ENCODE data around the gene NAV2.

NAV2 gene

DNA sequence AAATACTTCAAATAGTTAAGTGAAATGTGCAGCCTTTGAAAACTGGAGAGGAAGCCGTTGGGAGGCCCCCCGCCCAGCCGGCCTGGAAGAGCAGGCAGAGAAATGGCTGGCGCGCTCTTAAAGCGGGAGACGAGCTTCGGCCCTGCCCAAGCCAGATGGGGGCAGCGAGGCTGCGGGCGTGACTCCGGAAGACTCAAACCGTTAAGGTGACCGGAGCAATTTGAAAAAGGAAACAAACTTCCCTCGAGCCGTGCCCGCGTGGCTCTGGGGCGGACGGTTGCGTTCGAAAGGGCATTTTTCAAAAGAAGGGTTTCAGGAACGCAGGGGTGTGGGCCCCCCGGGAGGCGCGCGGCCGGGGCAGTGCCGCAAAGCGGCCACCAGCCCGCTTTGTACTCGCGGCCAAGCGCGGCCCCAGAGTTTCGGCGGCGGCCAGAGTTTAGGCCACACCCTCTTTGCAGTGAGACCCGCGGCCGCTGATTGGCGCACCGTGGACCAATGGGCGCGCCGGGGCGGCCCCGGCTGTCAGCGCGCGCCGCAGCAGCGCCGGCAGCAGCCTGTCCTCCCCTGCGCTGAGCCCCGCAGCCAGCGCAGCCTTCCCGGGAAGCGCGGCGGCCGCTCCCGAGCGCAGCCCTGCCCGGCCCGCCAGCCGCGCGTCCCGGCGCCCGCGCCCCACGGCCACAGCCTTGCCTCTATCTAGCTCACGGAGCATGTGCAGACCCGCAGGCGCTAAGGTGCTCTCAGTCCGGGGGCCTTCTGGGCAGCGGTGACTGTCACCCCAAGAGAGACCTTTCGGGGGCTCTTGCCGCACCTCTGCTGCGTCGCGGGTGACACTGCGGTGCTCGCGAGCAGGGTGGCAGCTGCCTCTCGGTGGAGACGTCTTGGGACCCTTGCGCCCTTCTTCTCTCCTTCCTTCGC lies at the start of gene NAV2:
TSS of gene NAV2 (plus strand) at position 557 of the 915 bp plus-strand sequence. CDS start 859 bp downstream, outside the sequence.
- H3K9me3 ChIP-seq (ENCODE audit: control insufficient read depth, insufficient read depth, low read depth, low read length) = no peaks in the 10 kb centered on the region
- H3K4me1 ChIP-seq (ENCODE audit: control insufficient read depth, insufficient read depth, low read length) = peaks cover 18% of the 10 kb centered on the region
- H3K27ac ChIP-seq (ENCODE audit: low read depth, low read length) = peak within 1 kb of the TSS; percentile 69; the same call in 1 of the 2 replicates
- H3K9ac ChIP-seq (ENCODE audit: low read length) = peak within 1 kb of the TSS; percentile 81
- H3K27me3 ChIP-seq (ENCODE audit: control insufficient read depth, insufficient read depth, low read length) = peaks cover 53% of the 10 kb centered on the region
- no peaks in the 10 kb centered on the region for H3K36me3 ChIP-seq (ENCODE audit: control insufficient read depth, insufficient read depth, low read length)
- H3K4me3 ChIP-seq (ENCODE audit: low read depth, low read length) = peak within 1 kb of the TSS; percentile 65

- Histone ChIP-seq H3K9ac (ENCODE audit: low read length) (no peak overlapping the region), H3K9me3 (ENCODE audit: control insufficient read depth, insufficient read depth, low read depth, low read length) (no peaks in the 10 kb centered on the region), H3K27me3 (ENCODE audit: control insufficient read depth, insufficient read depth, low read length) (no peaks in the 10 kb centered on the region), H3K4me3 (ENCODE audit: low read depth, low read length) (no peak overlapping the region), H3K27ac (ENCODE audit: low read depth, low read length) (no peak overlapping the region), H3K4me1 (ENCODE audit: control insufficient read depth, insufficient read depth, low read length) (peaks cover 7% of the 10 kb centered on the region), H3K36me3 (ENCODE audit: control insufficient read depth, insufficient read depth, low read length) (no peaks in the 10 kb centered on the region)
Observed at GRCh38 chr11:19663206-19663605, 49.4 kb upstream of the NAV2 start.

DNA sequence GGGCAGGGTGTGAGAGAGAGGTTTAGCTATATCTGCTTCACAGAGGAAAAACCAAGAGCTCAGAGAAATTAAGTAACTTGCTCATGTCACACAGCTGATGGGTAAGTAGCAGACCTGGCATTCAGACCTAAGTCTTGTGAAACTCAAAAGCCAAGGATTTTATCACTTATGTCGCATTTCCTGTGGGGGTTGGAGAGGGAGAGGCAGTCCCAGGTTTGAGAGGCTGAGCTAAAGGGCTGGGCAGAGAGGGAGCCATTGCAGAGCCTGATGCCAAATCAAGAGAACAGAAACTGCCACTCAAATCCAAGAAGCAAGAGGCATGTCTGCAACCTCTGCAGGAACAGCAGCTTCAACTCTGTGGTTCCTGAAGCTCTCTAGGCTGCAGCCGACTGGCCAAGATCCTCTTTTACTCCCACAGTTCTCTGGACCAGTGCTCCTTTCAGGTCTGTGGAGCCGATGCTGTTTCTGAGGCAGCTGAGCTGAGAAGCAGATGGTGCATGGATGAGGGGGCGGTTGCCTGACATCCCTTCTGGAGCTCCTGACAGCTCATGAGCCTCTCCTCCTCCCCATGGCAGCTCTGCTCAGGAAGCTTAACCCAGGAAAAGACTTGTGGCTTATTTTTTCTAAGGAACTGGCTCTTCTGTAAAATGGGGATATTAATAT lies 47.6 kb upstream of the NAV2 start:
- no peaks in the 10 kb centered on the region for H3K36me3 ChIP-seq (ENCODE audit: control insufficient read depth, insufficient read depth, low read length)
- no peaks in the 10 kb centered on the region for H3K9me3 ChIP-seq (ENCODE audit: control insufficient read depth, insufficient read depth, low read depth, low read length)
- no peak overlapping the region for H3K27ac ChIP-seq (ENCODE audit: low read depth, low read length)
- H3K4me3 ChIP-seq (ENCODE audit: low read depth, low read length) = no peak overlapping the region
- no peaks in the 10 kb centered on the region; the same call in 1 of the 2 replicates for H3K27me3 ChIP-seq (ENCODE audit: control insufficient read depth, insufficient read depth, low read length)
- H3K9ac ChIP-seq (ENCODE audit: low read length) = no peak overlapping the region
- peaks cover 11% of the 10 kb centered on the region for H3K4me1 ChIP-seq (ENCODE audit: control insufficient read depth, insufficient read depth, low read length)

DNA sequence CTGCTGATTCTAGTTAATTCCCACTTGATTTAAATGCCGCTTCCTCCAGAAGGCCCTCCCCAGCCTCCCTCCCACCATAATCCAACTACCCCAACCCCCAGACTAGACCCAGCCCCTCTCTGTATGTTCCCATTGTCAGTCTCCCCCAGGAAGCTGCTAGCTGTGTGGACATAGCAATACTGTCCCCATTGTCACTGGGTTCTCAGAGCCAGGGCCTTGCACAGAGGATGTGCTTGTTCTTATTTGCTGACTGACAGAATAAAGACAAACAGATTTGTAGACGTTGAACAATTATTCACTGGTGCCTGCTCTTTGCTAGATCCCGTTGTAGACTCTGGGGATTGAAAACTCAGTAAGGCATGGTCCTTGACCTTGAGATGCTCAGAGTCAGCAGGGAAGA lies 45.7 kb upstream of the NAV2 start:
- Histone ChIP-seq H3K4me3 (ENCODE audit: low read depth, low read length) (no peak overlapping the region), H3K36me3 (ENCODE audit: control insufficient read depth, insufficient read depth, low read length) (no peaks in the 10 kb centered on the region), H3K27me3 (ENCODE audit: control insufficient read depth, insufficient read depth, low read length) (no peaks in the 10 kb centered on the region; the same call in 1 of the 2 replicates), H3K9ac (ENCODE audit: low read length) (no peak overlapping the region), H3K9me3 (ENCODE audit: control insufficient read depth, insufficient read depth, low read depth, low read length) (no peaks in the 10 kb centered on the region), H3K4me1 (ENCODE audit: control insufficient read depth, insufficient read depth, low read length) (peaks cover 29% of the 10 kb centered on the region), H3K27ac (ENCODE audit: low read depth, low read length) (no peak overlapping the region)

DNA sequence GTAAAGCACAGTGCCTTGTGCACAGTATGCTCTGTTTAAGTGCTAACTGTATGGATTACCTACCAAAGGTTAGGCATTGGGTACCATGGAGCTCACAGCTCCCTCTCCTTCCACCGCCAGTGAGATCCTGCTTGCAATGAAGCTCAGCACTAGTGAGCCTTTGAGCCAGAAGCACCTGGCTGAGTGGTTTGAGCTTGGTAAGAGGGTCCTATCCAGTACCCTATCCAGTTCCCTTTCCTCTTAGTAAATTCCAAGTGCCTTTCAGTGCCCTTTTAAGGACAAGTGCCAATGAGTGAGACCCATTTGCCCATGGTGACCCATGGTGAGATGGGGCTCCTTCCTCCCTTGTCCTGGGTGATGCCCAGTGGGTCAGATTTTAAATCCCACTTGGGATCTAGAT lies 43.1 kb upstream of the NAV2 start:
- H3K27me3 ChIP-seq (ENCODE audit: control insufficient read depth, insufficient read depth, low read length) = no peaks in the 10 kb centered on the region; the same call in 1 of the 2 replicates
- H3K4me1 ChIP-seq (ENCODE audit: control insufficient read depth, insufficient read depth, low read length) = peaks cover 42% of the 10 kb centered on the region
- no peak overlapping the region for H3K27ac ChIP-seq (ENCODE audit: low read depth, low read length)

GRCh38 chr11:19670030-19670791 lies 42.4 kb upstream of the NAV2 start:
- Histone ChIP-seq H3K4me1 (ENCODE audit: control insufficient read depth, insufficient read depth, low read length) (peaks cover 41% of the 10 kb centered on the region), H3K36me3 (ENCODE audit: control insufficient read depth, insufficient read depth, low read length) (no peaks in the 10 kb centered on the region), H3K9ac (ENCODE audit: low read length) (no peak overlapping the region), H3K9me3 (ENCODE audit: control insufficient read depth, insufficient read depth, low read depth, low read length) (no peaks in the 10 kb centered on the region), H3K27me3 (ENCODE audit: control insufficient read depth, insufficient read depth, low read length) (no peaks in the 10 kb centered on the region; the same call in 1 of the 2 replicates), H3K27ac (ENCODE audit: low read depth, low read length) (no peak overlapping the region), H3K4me3 (ENCODE audit: low read depth, low read length) (no peak overlapping the region)

More for the DNA sequence above, 43.1 kb upstream of the NAV2 start:
- Histone ChIP-seq H3K36me3 (ENCODE audit: control insufficient read depth, insufficient read depth, low read length) (no peaks in the 10 kb centered on the region), H3K4me3 (ENCODE audit: low read depth, low read length) (no peak overlapping the region), H3K9me3 (ENCODE audit: control insufficient read depth, insufficient read depth, low read depth, low read length) (no peaks in the 10 kb centered on the region), H3K9ac (ENCODE audit: low read length) (no peak overlapping the region)

GRCh38 chr11:19672586-19673206 lies 39.9 kb upstream of the NAV2 start:
- Histone ChIP-seq H3K27me3 (ENCODE audit: control insufficient read depth, insufficient read depth, low read length) (no peaks in the 10 kb centered on the region; the same call in 1 of the 2 replicates), H3K9me3 (ENCODE audit: control insufficient read depth, insufficient read depth, low read depth, low read length) (no peaks in the 10 kb centered on the region), H3K27ac (ENCODE audit: low read depth, low read length) (no peak overlapping the region)

DNA sequence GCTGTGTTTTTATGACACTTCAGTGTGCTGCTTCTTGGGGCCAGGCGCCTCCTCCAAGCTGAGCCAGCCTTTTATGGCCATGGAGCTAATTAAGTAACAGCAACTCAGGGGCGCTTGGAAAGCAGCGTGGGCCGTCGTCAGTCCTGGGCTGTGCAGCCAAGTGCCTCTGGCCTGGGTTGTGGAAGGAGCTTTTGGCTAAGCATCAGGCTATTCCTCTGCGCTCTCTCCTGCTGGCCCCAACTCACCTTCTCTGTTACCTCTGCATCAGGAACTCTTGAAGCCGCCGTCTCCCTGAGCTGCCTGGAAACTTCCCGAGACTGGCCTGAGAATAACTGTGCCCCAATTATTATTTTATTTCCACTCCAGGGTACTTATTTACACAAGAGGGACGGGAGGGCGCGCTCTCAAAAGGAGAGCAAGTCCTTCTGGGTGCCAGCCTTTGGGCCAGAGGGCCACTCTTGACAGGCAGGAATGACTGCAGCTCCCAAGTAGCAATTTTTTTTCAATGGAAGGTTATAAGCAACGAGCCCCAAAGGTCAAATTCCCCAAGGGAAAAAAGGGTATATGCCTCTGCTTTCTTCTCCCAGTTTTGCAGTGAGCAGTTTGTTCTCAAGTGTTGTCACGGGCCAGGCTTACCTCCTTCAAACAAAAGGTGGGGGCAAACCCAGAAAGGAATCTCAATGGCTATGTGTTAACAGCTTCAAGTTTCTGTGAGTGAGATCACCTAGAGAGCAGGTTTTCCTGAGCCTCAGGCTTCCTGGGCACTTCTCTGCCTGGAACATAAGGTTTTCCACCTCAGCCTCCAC lies 38.5 kb upstream of the NAV2 start:
- Histone ChIP-seq H3K27ac (ENCODE audit: low read depth, low read length) (no peak overlapping the region), H3K9me3 (ENCODE audit: control insufficient read depth, insufficient read depth, low read depth, low read length) (no peaks in the 10 kb centered on the region), H3K4me1 (ENCODE audit: control insufficient read depth, insufficient read depth, low read length) (peaks cover 50% of the 10 kb centered on the region), H3K36me3 (ENCODE audit: control insufficient read depth, insufficient read depth, low read length) (no peaks in the 10 kb centered on the region), H3K4me3 (ENCODE audit: low read depth, low read length) (no peak overlapping the region), H3K27me3 (ENCODE audit: control insufficient read depth, insufficient read depth, low read length) (no peaks in the 10 kb centered on the region; the same call in 1 of the 2 replicates), H3K9ac (ENCODE audit: low read length) (no peak overlapping the region)

More at GRCh38 chr11:19672586-19673206, 39.9 kb upstream of the NAV2 start:
- no peak overlapping the region for H3K9ac ChIP-seq (ENCODE audit: low read length)
- no peaks in the 10 kb centered on the region for H3K36me3 ChIP-seq (ENCODE audit: control insufficient read depth, insufficient read depth, low read length)
- peaks cover 50% of the 10 kb centered on the region for H3K4me1 ChIP-seq (ENCODE audit: control insufficient read depth, insufficient read depth, low read length)
- H3K4me3 ChIP-seq (ENCODE audit: low read depth, low read length) = no peak overlapping the region

- no peaks in the 10 kb centered on the region for H3K9me3 ChIP-seq (ENCODE audit: control insufficient read depth, insufficient read depth, low read depth, low read length)
- H3K4me1 ChIP-seq (ENCODE audit: control insufficient read depth, insufficient read depth, low read length) = peaks cover 52% of the 10 kb centered on the region
- no peak overlapping the region for H3K27ac ChIP-seq (ENCODE audit: low read depth, low read length)
- no peaks in the 10 kb centered on the region for H3K27me3 ChIP-seq (ENCODE audit: control insufficient read depth, insufficient read depth, low read length)
- no peak overlapping the region for H3K9ac ChIP-seq (ENCODE audit: low read length)
- H3K36me3 ChIP-seq (ENCODE audit: control insufficient read depth, insufficient read depth, low read length) = no peaks in the 10 kb centered on the region
- H3K4me3 ChIP-seq (ENCODE audit: low read depth, low read length) = no peak overlapping the region
Observed at GRCh38 chr11:19674836-19675235, 37.8 kb upstream of the NAV2 start.

DNA sequence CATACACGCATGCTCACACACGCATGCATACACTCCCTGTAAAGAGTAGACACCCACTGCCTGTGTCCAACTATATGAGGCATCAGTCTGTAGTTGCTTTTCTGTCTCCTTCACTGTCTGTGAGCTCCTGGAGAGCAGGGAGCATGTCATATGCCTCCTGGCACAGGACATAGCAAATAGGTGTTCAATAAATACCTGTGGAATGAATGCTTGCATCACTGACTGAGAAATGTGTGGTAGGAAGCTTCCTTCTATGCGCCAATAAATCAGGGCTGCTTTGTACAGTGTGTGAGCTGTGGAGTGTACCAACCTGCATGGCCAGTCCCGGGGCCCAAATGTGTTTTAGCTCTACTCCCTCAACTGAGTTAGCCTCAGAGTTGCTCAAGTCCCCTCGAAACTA lies 37.2 kb upstream of the NAV2 start:
- no peak overlapping the region for H3K9ac ChIP-seq (ENCODE audit: low read length)
- H3K4me1 ChIP-seq (ENCODE audit: control insufficient read depth, insufficient read depth, low read length) = peaks cover 52% of the 10 kb centered on the region
- no peak overlapping the region for H3K27ac ChIP-seq (ENCODE audit: low read depth, low read length)
- no peaks in the 10 kb centered on the region for H3K27me3 ChIP-seq (ENCODE audit: control insufficient read depth, insufficient read depth, low read length)
- H3K36me3 ChIP-seq (ENCODE audit: control insufficient read depth, insufficient read depth, low read length) = no peaks in the 10 kb centered on the region
- no peaks in the 10 kb centered on the region for H3K9me3 ChIP-seq (ENCODE audit: control insufficient read depth, insufficient read depth, low read depth, low read length)
- H3K4me3 ChIP-seq (ENCODE audit: low read depth, low read length) = no peak overlapping the region

All from HUES6 (cell line).